Activated CD8-positive, alpha-beta memory T cell treated with anti-CD3 and anti-CD28 coated beads, Interleukin-2, amount 50 U/mL, for 1 hour (primary cell): ENCODE data around the gene PNPLA7.
"Not testable (repeated sequence)": the region's sequence is repeated elsewhere in the genome, so short reads cannot be mapped to it uniquely, and the experiment has no call there.

ENCODE experiments used
- DNase-seq: peaks from one replicate; pipeline ENCODE4 v3.0.0-alpha.2; 2020; ENCODE audit errors: extremely low read depth

PNPLA7 gene

GRCh38 chr9:137515338-137515724, 34.9 kb downstream of the PNPLA7 start:
- DNase-seq: no peak

GRCh38 chr9:137514691-137515337, 35.4 kb downstream of the PNPLA7 start:
- DNase-seq: no peak

- DNase-seq: not testable (repeated sequence)
Observed at GRCh38 chr9:137513801-137514570, 36.2 kb downstream of the PNPLA7 start.

- not testable (repeated sequence) for DNase-seq
Observed at GRCh38 chr9:137513136-137513535, 37.1 kb downstream of the PNPLA7 start.

- no peak for DNase-seq
Observed at GRCh38 chr9:137511758-137512463, 38.3 kb downstream of the PNPLA7 start.

- DNase-seq: not testable (repeated sequence)
Observed at GRCh38 chr9:137511126-137511525, 39.1 kb downstream of the PNPLA7 start.

GRCh38 chr9:137509198-137509597, 41.0 kb downstream of the PNPLA7 start:
- DNase-seq: no peak

GRCh38 chr9:137506702-137507171, 43.5 kb downstream of the PNPLA7 start:
- no peak for DNase-seq

GRCh38 chr9:137506274-137506673, 43.9 kb downstream of the PNPLA7 start:
- no peak for DNase-seq

- no peak for DNase-seq
Observed at GRCh38 chr9:137505421-137506140, 44.6 kb downstream of the PNPLA7 start.

- DNase-seq: no peak
Observed at GRCh38 chr9:137504432-137504777, 45.8 kb downstream of the PNPLA7 start.

- DNase-seq: no peak
Observed at GRCh38 chr9:137502008-137502911, 47.9 kb downstream of the PNPLA7 start.

GRCh38 chr9:137501457-137501856, 48.7 kb downstream of the PNPLA7 start:
- no peak for DNase-seq

- DNase-seq: no peak
Observed at GRCh38 chr9:137500666-137501397, 49.4 kb downstream of the PNPLA7 start.

- DNase-seq: no peak
Observed at GRCh38 chr9:137499858-137500661, 50.1 kb downstream of the PNPLA7 start.

- no peak for DNase-seq
Observed at GRCh38 chr9:137499416-137499815, 50.8 kb downstream of the PNPLA7 start.

GRCh38 chr9:137498720-137499150, 51.5 kb downstream of the PNPLA7 start:
- DNase-seq: no peak

- no peak for DNase-seq
Observed at GRCh38 chr9:137497921-137498719, 52.1 kb downstream of the PNPLA7 start.
